NCI-H1436 (cell line): ENCODE data around the gene ADAMTS15.

Experiments used
- DNase-seq: peaks from one replicate; lab custom pipeline; 2025; lab: John Stamatoyannopoulos, UW

ADAMTS15 gene

DNA sequence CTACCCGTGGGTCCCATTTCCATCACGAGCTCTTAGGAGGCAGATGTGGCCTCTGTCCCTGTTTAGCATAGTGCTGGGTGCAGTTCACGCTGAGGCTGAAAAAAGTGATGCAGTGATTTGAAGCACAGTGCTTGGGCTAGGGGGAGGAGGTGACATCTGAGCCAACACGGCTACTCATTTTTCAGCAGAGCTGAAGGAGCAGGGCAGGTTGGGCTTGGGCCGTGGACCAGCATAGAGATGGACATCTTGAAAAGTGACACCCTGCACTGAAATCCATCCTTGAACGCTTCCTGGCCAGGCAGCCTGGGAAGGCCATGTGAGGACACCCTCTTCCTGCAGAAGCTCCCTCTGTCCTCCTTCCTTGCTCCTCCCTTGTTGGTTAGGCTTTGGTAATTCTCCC lies 66.4 kb downstream of the ADAMTS15 start:
- no peak for DNase-seq

GRCh38 chr11:130515829-130516553 lies 67.5 kb downstream of the ADAMTS15 start:
- DNase-seq: no peak

- no peak for DNase-seq
Observed at GRCh38 chr11:130516554-130517505, 68.4 kb downstream of the ADAMTS15 start.

DNA sequence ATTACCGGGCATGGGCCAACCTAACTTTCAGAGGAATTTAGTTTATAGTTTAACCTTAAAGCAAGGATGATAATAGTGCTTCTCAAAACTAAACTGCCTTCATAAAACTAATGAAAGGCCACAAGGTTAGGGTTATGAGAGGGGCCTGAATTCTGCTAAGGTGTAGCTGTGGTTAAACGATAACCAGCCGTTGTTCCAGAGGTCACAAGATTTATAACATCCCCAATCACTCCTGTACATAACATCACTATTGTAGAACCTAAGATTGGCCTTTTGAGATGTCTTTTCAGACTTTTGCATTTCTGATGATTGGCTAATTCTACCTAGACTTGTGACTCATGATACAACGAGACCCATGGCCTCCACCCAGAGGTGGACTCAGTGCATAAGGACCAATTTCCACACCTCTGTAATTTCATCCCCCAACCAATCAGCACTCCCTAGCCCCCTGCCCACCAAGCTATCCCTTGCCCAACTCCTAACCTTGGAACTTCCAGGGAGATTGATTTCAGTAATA lies 69.8 kb downstream of the ADAMTS15 start:
- DNase-seq: no peak

DNA sequence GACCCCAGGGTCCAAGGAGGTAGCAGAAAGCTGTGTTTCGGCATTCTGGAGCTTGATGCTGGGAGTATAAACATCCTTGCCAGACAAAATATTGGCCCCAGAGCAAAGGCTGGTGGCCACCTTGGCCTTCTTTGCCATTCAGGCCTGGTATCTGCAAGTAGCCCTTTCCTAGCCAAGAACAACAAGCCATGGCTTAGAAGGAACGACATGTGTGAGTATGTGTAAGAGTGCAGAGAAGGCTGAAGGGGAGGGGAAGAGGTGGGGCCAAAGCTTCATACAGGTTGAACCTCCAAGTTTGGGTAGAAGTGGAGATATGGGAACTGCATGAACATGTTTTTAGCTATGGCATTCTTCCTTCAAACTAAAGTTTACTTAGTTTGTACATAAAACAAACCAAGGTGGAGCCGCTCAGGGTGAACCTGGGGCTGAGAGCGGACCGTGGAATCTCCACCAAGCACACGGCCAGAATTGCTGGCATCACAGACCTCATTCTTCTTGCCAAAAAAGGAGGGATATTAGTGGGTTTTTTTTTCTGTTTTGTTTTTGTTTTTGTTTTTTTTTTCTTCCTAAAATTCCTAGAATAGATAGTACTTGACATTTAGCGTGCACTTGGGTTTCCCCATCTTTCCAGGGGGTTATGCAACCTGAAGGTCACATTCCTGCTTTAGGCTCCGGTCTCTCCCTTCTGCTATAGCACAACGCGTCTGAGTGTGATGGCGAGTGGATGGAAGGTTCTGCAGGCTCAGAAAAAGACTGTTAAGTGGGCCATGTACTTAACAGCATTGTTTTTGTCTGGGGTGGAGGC lies 70.9 kb downstream of the ADAMTS15 start:
- no peak for DNase-seq

- no peak for DNase-seq
Observed at GRCh38 chr11:130520271-130520671, 71.8 kb downstream of the ADAMTS15 start.

GRCh38 chr11:130522284-130522961 lies 74.0 kb downstream of the ADAMTS15 start:
- DNase-seq: no peak

DNA sequence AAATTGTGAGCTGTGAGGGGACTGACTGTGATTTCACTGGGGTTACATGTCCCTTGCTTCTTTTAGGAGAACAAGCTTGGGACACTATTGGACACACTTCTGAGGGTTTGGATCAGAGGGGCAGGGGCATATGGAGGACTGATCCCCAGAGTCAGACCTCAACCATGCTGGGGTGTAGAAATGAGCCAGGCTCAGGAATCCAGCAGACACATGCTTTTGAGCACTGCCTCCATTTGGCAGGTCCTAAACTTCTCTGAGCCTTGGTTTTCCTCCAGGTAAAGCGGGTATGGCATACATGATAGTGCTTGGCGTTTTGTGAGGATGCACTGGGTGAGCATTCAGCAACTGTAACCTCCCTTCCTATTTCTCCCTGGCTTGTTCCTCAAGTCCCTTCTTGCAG lies 74.7 kb downstream of the ADAMTS15 start:
- DNase-seq: no peak

DNA sequence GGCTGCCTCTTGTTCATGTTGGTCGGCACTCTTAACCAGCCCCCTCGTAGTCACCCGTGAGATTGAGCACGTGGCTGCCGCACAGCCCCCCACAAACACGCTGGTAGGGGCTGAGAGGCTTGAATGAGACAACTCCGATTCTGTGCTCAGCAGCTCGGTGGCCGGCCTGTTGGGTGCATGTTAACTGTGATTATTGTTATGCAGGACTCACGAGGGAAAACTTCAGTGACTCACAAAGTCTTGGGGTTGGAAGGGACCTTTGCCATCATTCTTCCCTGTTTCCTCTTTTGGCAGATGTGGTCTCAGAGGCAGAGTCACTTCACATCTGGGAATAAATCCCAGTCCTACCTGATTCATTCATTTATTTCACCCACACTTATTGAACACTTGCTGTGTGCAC lies 75.2 kb downstream of the ADAMTS15 start:
- no peak for DNase-seq

GRCh38 chr11:130524132-130524790 lies 75.8 kb downstream of the ADAMTS15 start:
- DNase-seq: no peak

DNA sequence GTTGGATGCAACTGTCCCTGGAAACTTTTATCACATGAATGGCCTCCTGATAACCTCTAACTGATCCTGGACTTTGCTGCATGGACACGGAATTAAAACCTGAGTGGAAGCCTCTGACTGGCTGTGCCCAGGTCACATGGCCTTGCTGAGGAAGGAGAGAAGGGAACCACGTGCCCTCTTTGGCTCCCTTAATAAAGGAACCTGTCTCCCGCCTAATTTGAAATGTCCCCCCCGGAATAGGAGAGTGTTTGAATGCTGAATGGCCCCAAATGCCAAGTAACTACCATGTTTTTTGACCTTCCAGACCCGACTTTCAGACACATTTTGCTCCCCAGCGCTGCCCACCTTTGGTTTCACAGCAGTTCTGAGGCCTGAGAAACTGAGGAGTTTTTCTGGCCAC lies 76.9 kb downstream of the ADAMTS15 start:
- DNase-seq: no peak
